Smooth muscle cell (in vitro differentiated cells): ENCODE data around the gene SLFN14. TPM values are rescaled to one million over a fixed set of nuclear protein-coding genes. Genes with fewer than 3 reads are reported as not detected.

ENCODE experiments used
- DNase-seq: peaks from one replicate; lab custom pipeline; 2025; ENCODE audit not compliant: unreplicated experiment; lab: John Stamatoyannopoulos, UW
- H2AFZ ChIP-seq: fragments of 200-600 bp; sonication (generic); 2 replicates; pipeline ENCODE4 v1.6.0; 2016; ENCODE audit warnings: antibody characterized with exemption, low read depth, mild to moderate bottlenecking
- H3F3A ChIP-seq: fragments of 200-600 bp; sonication (generic); 2 replicates; pipeline ENCODE4 v1.6.0; 2017; ENCODE audit warnings: antibody characterized with exemption, low read depth
- H3K27ac ChIP-seq: fragments of 200-600 bp; sonication (generic); 2 replicates; pipeline ENCODE4 v1.5.1; 2016; ENCODE audit warnings: low read depth, mild to moderate bottlenecking
- H3K27me3 ChIP-seq: fragments of 200-600 bp; sonication (generic); 2 replicates; pipeline ENCODE4 v1.6.1; 2016; ENCODE audit warnings: low read depth, mild to moderate bottlenecking
- H3K36me3 ChIP-seq: fragments of 200-600 bp; sonication (generic); 2 replicates; pipeline ENCODE4 v1.5.1; 2016; ENCODE audit warnings: low read depth
- H3K4me1 ChIP-seq: fragments of 200-600 bp; sonication (generic); 2 replicates; pipeline ENCODE4 v1.5.1; 2016; ENCODE audit warnings: low read depth
- H3K4me2 ChIP-seq: fragments of 200-600 bp; sonication (generic); 2 replicates; pipeline ENCODE4 v1.6.0; 2016; ENCODE audit warnings: mild to moderate bottlenecking
- H3K4me3 ChIP-seq: fragments of 200-600 bp; sonication (generic); 2 replicates; pipeline ENCODE4 v1.5.1; 2016; ENCODE audit warnings: mild to moderate bottlenecking
- H3K79me2 ChIP-seq: fragments of 200-600 bp; sonication (generic); 2 replicates; pipeline ENCODE4 v1.6.0; 2016; ENCODE audit warnings: low read depth, mild to moderate bottlenecking
- H3K9ac ChIP-seq: fragments of 200-600 bp; sonication (generic); 2 replicates; pipeline ENCODE4 v1.6.0; 2016; ENCODE audit warnings: low read depth
- H3K9me3 ChIP-seq: fragments of 200-600 bp; sonication (generic); replicated peaks from 2 replicates; pipeline ENCODE4 v1.5.1; 2016; ENCODE audit warnings: low read depth
- H4K20me1 ChIP-seq: fragments of 200-600 bp; sonication (generic); 2 replicates; pipeline ENCODE4 v1.6.0; 2016; ENCODE audit warnings: low read depth
- WGBS: methylation state at CpG from one replicate; pipeline ENCODE4 v1.1.7; 2016; ENCODE audit warnings: low lambda C conversion rate; 5-methylcytosine and 5-hydroxymethylcytosine counted together
- polyA plus RNA-seq: library from polyadenylated mRNA; unstranded; fragments of >200 nt; fragmentation: Nextera tagmentation; extraction: Ambion mirVana; gene quantifications from 2 replicates; pipeline ENCODE4 v1.2.1, GENCODE V29; 2016
- total RNA-seq: library from RNA; depleted of rRNA; stranded (reverse); fragments of >200 nt; gene quantifications from 2 replicates; pipeline ENCODE4 v1.2.3, GENCODE V29; 2014
- TF ChIP-seq, protein P1 (sequence below): fragments of 200-600 bp; sonication (generic); IDR thresholded peaks from 2 replicates; pipeline ENCODE4 v1.5.1; 2017; ENCODE audit warnings: borderline replicate concordance, mild to moderate bottlenecking, antibody characterized with exemption; ENCODE audit not compliant: insufficient read depth, poor library complexity, severe bottlenecking

SLFN14 gene
- total and polyA plus RNA-seq, 2 experiments from 2014 or later, result not detected

DNA sequence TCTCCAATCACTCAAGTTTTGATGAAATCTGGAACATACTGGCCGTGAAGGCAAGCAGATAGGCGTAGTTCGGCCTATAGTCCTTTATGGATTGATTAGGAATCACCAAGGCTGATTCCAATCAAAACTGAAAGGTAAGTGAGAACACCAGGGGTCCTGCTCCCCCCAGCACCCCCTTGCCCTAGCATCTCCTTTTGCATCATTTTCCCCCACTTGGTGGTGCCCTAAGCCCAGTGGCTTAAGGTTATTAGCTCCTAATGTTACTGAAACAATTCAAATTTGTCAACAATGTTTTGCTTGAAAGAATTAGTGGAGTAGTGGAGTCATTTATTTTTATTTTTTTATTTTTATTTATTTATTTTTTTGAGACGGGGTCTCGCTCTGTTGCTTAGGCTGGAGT lies 4.9 kb downstream of the SLFN14 start:
- Histone ChIP-seq H3K4me1 (no peaks in the 10 kb centered on the region), H3K4me2 (no peak overlapping the region), H3K9me3 (no peaks in the 10 kb centered on the region), H4K20me1 (no peaks in the 10 kb centered on the region), H3K27me3 (peaks cover 30% of the 10 kb centered on the region), H3K36me3 (no peaks in the 10 kb centered on the region), H3K27ac (no peak overlapping the region), H3F3A (no peaks in the 10 kb centered on the region), H3K4me3 (no peak overlapping the region), H3K79me2 (no peaks in the 10 kb centered on the region), H3K9ac (no peak overlapping the region), H2AFZ (no peak overlapping the region)
- TF ChIP-seq, protein P1, sequence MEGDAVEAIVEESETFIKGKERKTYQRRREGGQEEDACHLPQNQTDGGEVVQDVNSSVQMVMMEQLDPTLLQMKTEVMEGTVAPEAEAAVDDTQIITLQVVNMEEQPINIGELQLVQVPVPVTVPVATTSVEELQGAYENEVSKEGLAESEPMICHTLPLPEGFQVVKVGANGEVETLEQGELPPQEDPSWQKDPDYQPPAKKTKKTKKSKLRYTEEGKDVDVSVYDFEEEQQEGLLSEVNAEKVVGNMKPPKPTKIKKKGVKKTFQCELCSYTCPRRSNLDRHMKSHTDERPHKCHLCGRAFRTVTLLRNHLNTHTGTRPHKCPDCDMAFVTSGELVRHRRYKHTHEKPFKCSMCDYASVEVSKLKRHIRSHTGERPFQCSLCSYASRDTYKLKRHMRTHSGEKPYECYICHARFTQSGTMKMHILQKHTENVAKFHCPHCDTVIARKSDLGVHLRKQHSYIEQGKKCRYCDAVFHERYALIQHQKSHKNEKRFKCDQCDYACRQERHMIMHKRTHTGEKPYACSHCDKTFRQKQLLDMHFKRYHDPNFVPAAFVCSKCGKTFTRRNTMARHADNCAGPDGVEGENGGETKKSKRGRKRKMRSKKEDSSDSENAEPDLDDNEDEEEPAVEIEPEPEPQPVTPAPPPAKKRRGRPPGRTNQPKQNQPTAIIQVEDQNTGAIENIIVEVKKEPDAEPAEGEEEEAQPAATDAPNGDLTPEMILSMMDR, result no peak
- DNase-seq, result no peak
- 92% methylated on average over 5 of the region's 5 CpGs for WGBS

DNA sequence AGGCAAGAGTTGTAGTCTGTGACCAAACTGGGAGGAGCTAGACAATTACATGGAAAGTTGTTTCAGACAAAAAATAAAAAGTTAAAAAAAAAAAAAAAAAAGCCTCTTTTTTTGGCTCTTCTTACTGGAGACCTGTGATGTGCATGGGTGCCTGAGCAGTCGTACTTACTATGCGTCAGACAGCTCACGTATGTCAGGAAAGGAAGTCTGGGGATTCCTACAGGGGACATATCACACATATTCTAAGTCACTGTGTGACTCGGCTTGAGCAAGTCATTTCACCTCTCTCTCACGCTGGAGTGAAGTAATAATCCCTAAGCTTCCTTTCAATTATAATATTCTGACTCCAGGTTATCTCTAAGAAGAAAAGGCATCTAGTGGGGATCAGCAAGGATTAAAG lies 6.0 kb downstream of the SLFN14 start:
- TF ChIP-seq, protein P1, result no peak
- 85% methylated on average over 5 of the region's 5 CpGs for WGBS
- Histone ChIP-seq H3K36me3 (no peaks in the 10 kb centered on the region), H3K27ac (no peak overlapping the region), H3K9ac (no peak overlapping the region), H3F3A (no peaks in the 10 kb centered on the region), H3K9me3 (no peaks in the 10 kb centered on the region), H2AFZ (no peak overlapping the region), H3K27me3 (peaks cover 40% of the 10 kb centered on the region), H3K4me1 (no peaks in the 10 kb centered on the region), H3K4me2 (no peak overlapping the region), H3K79me2 (no peaks in the 10 kb centered on the region), H4K20me1 (no peaks in the 10 kb centered on the region), H3K4me3 (no peak overlapping the region)
- DNase-seq, result no peak

DNA sequence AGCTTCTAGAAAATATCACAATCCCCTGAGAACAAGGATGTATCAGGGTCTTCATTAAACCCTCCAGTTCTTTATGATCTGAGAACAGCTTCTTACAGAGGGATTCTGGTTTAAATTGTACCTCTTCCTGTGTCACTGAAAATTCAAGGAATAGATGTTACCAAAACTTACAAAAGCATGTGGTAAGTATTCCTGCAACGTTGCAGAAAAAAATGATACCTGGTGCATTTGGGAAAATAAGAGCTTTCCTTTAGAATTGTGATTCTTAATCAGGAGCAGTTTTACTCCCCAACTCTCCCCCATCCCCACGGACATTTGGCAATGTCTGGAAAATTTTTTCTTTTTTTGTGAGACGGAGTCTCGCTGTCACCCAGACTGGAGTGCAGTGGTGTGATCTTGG lies 7.3 kb downstream of the SLFN14 start:
- WGBS, result 91% methylated on average over 4 of the region's 4 CpGs
- H2AFZ ChIP-seq, result no peak overlapping the region
- no peaks in the 10 kb centered on the region for H3K4me1 ChIP-seq
- no peak overlapping the region for H3K9ac ChIP-seq
- H3K79me2 ChIP-seq, result no peaks in the 10 kb centered on the region
- H3K4me2 ChIP-seq, result no peak overlapping the region
- no peaks in the 10 kb centered on the region for H3K9me3 ChIP-seq
- no peak overlapping the region for H3K27ac ChIP-seq
- H3K4me3 ChIP-seq, result no peak overlapping the region
- no peaks in the 10 kb centered on the region for H4K20me1 ChIP-seq
- no peaks in the 10 kb centered on the region for H3F3A ChIP-seq
- TF ChIP-seq, protein P1, result no peak
- no peak for DNase-seq
- no peaks in the 10 kb centered on the region for H3K36me3 ChIP-seq
- H3K27me3 ChIP-seq, result peaks cover 47% of the 10 kb centered on the region

DNA sequence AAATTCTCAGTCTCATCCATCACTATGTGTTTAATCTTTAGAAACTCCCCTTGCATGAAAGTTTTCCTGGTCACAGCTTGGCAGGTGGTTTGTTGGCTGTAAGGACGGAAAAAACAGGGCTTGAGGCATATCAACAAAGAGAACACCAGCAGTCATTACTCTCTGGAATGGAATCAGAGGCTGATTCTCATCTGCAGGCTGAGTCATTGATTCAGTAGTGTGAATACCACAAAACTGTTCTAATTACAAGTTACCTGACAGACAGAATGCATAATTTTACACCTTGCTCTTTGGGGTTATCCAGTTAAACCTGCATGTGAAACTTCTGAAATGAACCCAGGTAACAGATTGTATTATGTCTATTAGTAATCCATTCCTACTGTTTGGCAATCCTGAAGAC lies 11.6 kb downstream of the SLFN14 start:
- Histone ChIP-seq H3F3A (no peaks in the 10 kb centered on the region), H3K27ac (no peak overlapping the region), H2AFZ (no peak overlapping the region), H3K4me3 (no peak overlapping the region), H3K9ac (no peak overlapping the region), H4K20me1 (no peaks in the 10 kb centered on the region), H3K27me3 (peaks cover 72% of the 10 kb centered on the region), H3K4me2 (no peak overlapping the region), H3K9me3 (no peaks in the 10 kb centered on the region), H3K36me3 (no peaks in the 10 kb centered on the region), H3K4me1 (no peaks in the 10 kb centered on the region), H3K79me2 (no peaks in the 10 kb centered on the region)
- TF ChIP-seq, protein P1, result no peak
- WGBS, result 57% methylated on average over 1 of the region's 1 CpG
- no peak for DNase-seq
